ENCODE measurements around the gene TASP1.
"Not testable (repeated sequence)": the region's sequence is repeated elsewhere in the genome, so short reads cannot be mapped to it uniquely, and the experiment has no call there.

DNA sequence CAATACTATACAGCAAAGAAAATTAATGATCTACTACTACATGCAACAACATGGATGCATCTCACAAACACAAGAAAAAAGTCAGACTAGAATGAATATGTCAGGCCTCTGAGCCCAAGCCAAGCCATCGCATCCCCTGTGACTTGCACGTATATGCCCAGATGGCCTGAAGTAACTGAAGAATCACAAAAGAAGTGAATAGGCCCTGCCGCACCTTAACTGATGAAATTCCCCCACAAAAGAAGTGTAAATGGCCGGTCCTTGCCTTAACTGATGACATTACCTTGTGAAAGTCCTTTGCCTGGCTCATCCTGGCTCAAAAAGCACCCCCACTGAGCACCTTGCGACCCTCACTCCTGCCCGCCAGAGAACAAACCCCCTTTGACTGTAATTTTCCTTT is 280.9 kb downstream of the TASP1 start:
- TF ChIP-seq, protein P1, sequence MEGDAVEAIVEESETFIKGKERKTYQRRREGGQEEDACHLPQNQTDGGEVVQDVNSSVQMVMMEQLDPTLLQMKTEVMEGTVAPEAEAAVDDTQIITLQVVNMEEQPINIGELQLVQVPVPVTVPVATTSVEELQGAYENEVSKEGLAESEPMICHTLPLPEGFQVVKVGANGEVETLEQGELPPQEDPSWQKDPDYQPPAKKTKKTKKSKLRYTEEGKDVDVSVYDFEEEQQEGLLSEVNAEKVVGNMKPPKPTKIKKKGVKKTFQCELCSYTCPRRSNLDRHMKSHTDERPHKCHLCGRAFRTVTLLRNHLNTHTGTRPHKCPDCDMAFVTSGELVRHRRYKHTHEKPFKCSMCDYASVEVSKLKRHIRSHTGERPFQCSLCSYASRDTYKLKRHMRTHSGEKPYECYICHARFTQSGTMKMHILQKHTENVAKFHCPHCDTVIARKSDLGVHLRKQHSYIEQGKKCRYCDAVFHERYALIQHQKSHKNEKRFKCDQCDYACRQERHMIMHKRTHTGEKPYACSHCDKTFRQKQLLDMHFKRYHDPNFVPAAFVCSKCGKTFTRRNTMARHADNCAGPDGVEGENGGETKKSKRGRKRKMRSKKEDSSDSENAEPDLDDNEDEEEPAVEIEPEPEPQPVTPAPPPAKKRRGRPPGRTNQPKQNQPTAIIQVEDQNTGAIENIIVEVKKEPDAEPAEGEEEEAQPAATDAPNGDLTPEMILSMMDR (IDR thresholded peaks at IDR 0.05; ENCODE audit: borderline replicate concordance, extremely low read depth, low read length, poor library complexity, severe bottlenecking) = not testable (repeated sequence)
- TF ChIP-seq EZH2 (IDR thresholded peaks at IDR 0.05; ENCODE audit: borderline replicate concordance, low read depth, low read length, severe bottlenecking) = not testable (repeated sequence)

Data from DND-41 (cell line).